ENCODE data around the gene GAS7.

DNA sequence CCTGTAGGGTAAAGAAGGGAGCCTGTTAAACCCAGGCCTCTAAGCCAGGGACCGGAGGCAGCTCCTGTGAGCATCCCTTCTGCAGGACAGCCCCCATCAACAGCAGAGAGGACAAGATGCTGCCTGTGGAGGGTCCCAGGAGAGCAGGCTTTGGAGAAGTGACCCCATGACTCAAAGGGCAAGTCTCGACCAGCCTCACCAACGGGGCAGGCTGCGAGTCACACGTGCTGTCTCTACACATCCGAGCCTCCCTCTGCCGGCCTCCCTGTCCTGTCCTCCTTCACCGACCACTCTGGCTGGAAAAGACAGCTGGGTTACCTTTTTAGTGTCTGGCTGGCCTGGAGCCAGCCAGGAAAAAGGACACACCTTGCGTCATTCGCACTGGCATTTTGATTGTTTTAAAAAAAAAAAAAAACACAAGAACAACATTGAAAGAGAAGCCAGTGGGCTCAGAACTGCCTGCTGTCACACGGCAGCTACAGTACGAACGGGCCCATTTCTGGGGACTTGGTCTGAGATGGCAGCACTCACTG lies 218.9 kb downstream of the GAS7 start:
- TF ChIP-seq, protein P1, sequence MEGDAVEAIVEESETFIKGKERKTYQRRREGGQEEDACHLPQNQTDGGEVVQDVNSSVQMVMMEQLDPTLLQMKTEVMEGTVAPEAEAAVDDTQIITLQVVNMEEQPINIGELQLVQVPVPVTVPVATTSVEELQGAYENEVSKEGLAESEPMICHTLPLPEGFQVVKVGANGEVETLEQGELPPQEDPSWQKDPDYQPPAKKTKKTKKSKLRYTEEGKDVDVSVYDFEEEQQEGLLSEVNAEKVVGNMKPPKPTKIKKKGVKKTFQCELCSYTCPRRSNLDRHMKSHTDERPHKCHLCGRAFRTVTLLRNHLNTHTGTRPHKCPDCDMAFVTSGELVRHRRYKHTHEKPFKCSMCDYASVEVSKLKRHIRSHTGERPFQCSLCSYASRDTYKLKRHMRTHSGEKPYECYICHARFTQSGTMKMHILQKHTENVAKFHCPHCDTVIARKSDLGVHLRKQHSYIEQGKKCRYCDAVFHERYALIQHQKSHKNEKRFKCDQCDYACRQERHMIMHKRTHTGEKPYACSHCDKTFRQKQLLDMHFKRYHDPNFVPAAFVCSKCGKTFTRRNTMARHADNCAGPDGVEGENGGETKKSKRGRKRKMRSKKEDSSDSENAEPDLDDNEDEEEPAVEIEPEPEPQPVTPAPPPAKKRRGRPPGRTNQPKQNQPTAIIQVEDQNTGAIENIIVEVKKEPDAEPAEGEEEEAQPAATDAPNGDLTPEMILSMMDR (IDR thresholded peaks at IDR 0.05; ENCODE audit: low read length): no peak
- TF ChIP-seq EZH2 (IDR thresholded peaks at IDR 0.05; ENCODE audit: borderline replicate concordance, low read length): no peak
